Neural cell (in vitro differentiated cells): Measurements from ENCODE around the gene CEBPZOS. TPM values are rescaled to one million over a fixed set of nuclear protein-coding genes. Genes with fewer than 3 reads are reported as not detected.

ENCODE experiments used
- H2AFZ ChIP-seq: fragments of 200-600, 300-800 bp; sonication (generic), shearing (Covaris generic); 2 replicates; pipeline ENCODE4 v1.6.0; 2014; ENCODE audit warnings: low read depth, mild to moderate bottlenecking, antibody characterized with exemption, low read length, moderate library complexity
- H3F3A ChIP-seq: fragments of 200-600 bp; shearing (Covaris generic); 2 replicates; pipeline ENCODE4 v1.6.1; 2016; ENCODE audit warnings: mild to moderate bottlenecking, moderate library complexity, mixed read lengths, antibody characterized with exemption, low read length; ENCODE audit not compliant: insufficient read depth, poor library complexity, severe bottlenecking
- H3K27ac ChIP-seq: fragments of 200-600, 300-800 bp; sonication (generic), shearing (Covaris generic); 2 replicates; pipeline ENCODE4 v1.5.1; 2014; ENCODE audit warnings: mild to moderate bottlenecking, low read length, moderate library complexity
- H3K27me3 ChIP-seq: fragments of 300-800, 200-600 bp; sonication (generic), shearing (Covaris generic); 2 replicates; pipeline ENCODE4 v1.6.0; 2014; ENCODE audit warnings: mild to moderate bottlenecking, low read depth, low read length, moderate library complexity; ENCODE audit not compliant: insufficient read depth
- H3K36me3 ChIP-seq: fragments of 300-800, 200-600 bp; sonication (generic), shearing (Covaris generic); 2 replicates; pipeline ENCODE4 v1.5.1; 2014; ENCODE audit warnings: mild to moderate bottlenecking, antibody characterized with exemption, low read length, moderate library complexity; ENCODE audit not compliant: insufficient read depth
- H3K4me2 ChIP-seq: fragments of 300-800, 200-600 bp; sonication (generic), shearing (Covaris generic); 2 replicates; pipeline ENCODE4 v1.6.0; 2014; ENCODE audit warnings: mild to moderate bottlenecking, low read length
- H3K4me3 ChIP-seq: fragments of 300-800, 200-600 bp; sonication (generic), shearing (Covaris generic); 2 replicates; pipeline ENCODE4 v1.5.1; 2014; ENCODE audit warnings: mild to moderate bottlenecking, low read length, moderate library complexity
- H3K79me2 ChIP-seq: fragments of 200-600 bp; shearing (Covaris generic); replicated peaks from 2 replicates; pipeline ENCODE4 v1.6.0; 2014; ENCODE audit warnings: mild to moderate bottlenecking, low read length, moderate library complexity; ENCODE audit not compliant: insufficient read depth
- H3K9ac ChIP-seq: fragments of 300-800, 200-600 bp; sonication (generic), shearing (Covaris generic); 2 replicates; pipeline ENCODE4 v1.6.1; 2016; ENCODE audit warnings: mild to moderate bottlenecking, low read length, mixed read lengths
- H3K9me2 ChIP-seq: fragments of 200-600 bp; shearing (Covaris generic); 2 replicates; pipeline ENCODE4 v1.6.1; 2016; ENCODE audit warnings: mild to moderate bottlenecking, low read length, mixed read lengths; ENCODE audit not compliant: insufficient read depth
- H3K9me3 ChIP-seq: fragments of 200-600, 300-800 bp; sonication (generic), shearing (Covaris generic); 2 replicates; pipeline ENCODE4 v1.6.1; 2016; ENCODE audit warnings: mild to moderate bottlenecking, mixed run types, low read length, moderate library complexity, mixed read lengths
- H4K20me1 ChIP-seq: fragments of 200-600 bp; shearing (Covaris generic); 2 replicates; pipeline ENCODE4 v1.6.1; 2016; ENCODE audit warnings: mild to moderate bottlenecking, mixed run types; ENCODE audit not compliant: insufficient read depth
- CTCF ChIP-seq: fragments of 450-650 bp; IDR thresholded peaks from 2 replicates; pipeline ENCODE4 v1.5.1; 2014; ENCODE audit warnings: antibody characterized with exemption, mild to moderate bottlenecking, moderate library complexity; ENCODE audit not compliant: poor library complexity, severe bottlenecking
- EP300 ChIP-seq: fragments of 450-650 bp; conservative IDR thresholded peaks from 2 replicates; pipeline ENCODE4 v1.6.1; 2014; ENCODE audit warnings: antibody characterized with exemption, mild to moderate bottlenecking, moderate library complexity; ENCODE audit not compliant: poor library complexity, severe bottlenecking
- EZH2 ChIP-seq: fragments of 200-600, 300-800 bp; shearing (Covaris generic), sonication (generic); IDR thresholded peaks from 2 replicates; pipeline ENCODE4 v1.6.1; 2014; ENCODE audit warnings: antibody characterized with exemption, low read length, borderline replicate concordance, mild to moderate bottlenecking; ENCODE audit not compliant: insufficient read depth, poor library complexity, severe bottlenecking
- MXI1 ChIP-seq: fragments of 450-650 bp; conservative IDR thresholded peaks from 2 replicates; pipeline ENCODE4 v1.6.1; 2014; ENCODE audit warnings: antibody characterized with exemption, mild to moderate bottlenecking; ENCODE audit not compliant: poor library complexity, severe bottlenecking
- POLR2AphosphoS5 ChIP-seq: IDR thresholded peaks from 2 replicates; pipeline ENCODE4 v1.6.1; 2012
- RAD21 ChIP-seq: fragments of 450-650 bp; conservative IDR thresholded peaks from 2 replicates; pipeline ENCODE4 v1.6.1; 2014; ENCODE audit warnings: antibody characterized with exemption, mild to moderate bottlenecking, moderate library complexity
- REST ChIP-seq: IDR thresholded peaks from 2 replicates; pipeline ENCODE4 v1.6.1; 2012; ENCODE audit warnings: borderline replicate concordance
- SMC3 ChIP-seq: fragments of 450-650 bp; conservative IDR thresholded peaks from 2 replicates; pipeline ENCODE4 v1.6.1; 2014; ENCODE audit warnings: antibody characterized with exemption, mild to moderate bottlenecking, moderate library complexity; ENCODE audit not compliant: poor library complexity
- TAF1 ChIP-seq: IDR thresholded peaks from 2 replicates; pipeline ENCODE4 v1.6.1; 2012; ENCODE audit warnings: low read depth
- polyA plus RNA-seq: library from polyadenylated mRNA; depleted of rRNA; stranded (reverse); fragments of >200 nt; gene quantifications from 2 replicates; pipeline ENCODE4 v1.2.3, GENCODE V29; 2014

The CEBPZOS gene
- polyA plus RNA-seq, 1 donor from 2014 or later = 4.9 TPM

GRCh38 chr2:37188570-37188969 is 7.7 kb upstream of the CEBPZOS start, which contains the start of gene SULT6B1:
TSS of gene SULT6B1 (minus strand) at chr2:37188670. CDS start at chr2:37188640, 30 bp downstream.
- Histone ChIP-seq H3K9me2 (no peaks in the 10 kb centered on the region), H3K4me3 (no peak within 1 kb of the TSS), H3K9me3 (no peaks in the 10 kb centered on the region)

GRCh38 chr2:37189452-37190153 is 6.7 kb upstream of the CEBPZOS start:
- Histone ChIP-seq H3K4me3 (no peak overlapping the region), H3K9ac (no peak overlapping the region), H3K36me3 (no peaks in the 10 kb centered on the region), H3K9me2 (no peaks in the 10 kb centered on the region), H3K27me3 (no peaks in the 10 kb centered on the region), H3K9me3 (no peaks in the 10 kb centered on the region), H3K4me2 (no peak overlapping the region), H2AFZ (no peak overlapping the region), H3F3A (no peaks in the 10 kb centered on the region), H3K27ac (no peak overlapping the region), H3K79me2 (no peaks in the 10 kb centered on the region), H4K20me1 (no peaks in the 10 kb centered on the region)
- TF ChIP-seq REST = no peak
- no peak for TF ChIP-seq CTCF
- no peak for TF ChIP-seq EZH2

More at GRCh38 chr2:37188570-37188969, 7.7 kb upstream of the CEBPZOS start, which contains the start of gene SULT6B1:
- no peak within 1 kb of the TSS for H2AFZ ChIP-seq
- no peaks in the 10 kb centered on the region for H3K27me3 ChIP-seq
- H3K27ac ChIP-seq = no peak within 1 kb of the TSS
- H3K9ac ChIP-seq = no peak within 1 kb of the TSS
- H3K79me2 ChIP-seq = no peaks in the 10 kb centered on the region
- no peaks in the 10 kb centered on the region for H4K20me1 ChIP-seq
- no peaks in the 10 kb centered on the region for H3K36me3 ChIP-seq
- H3F3A ChIP-seq = no peaks in the 10 kb centered on the region
- TF ChIP-seq POLR2AphosphoS5 = no peak
- TF ChIP-seq CTCF = no peak
- TF ChIP-seq EP300 = no peak
- TF ChIP-seq EZH2 = no peak
- TF ChIP-seq MXI1 = no peak
- TF ChIP-seq TAF1 = no peak
- TF ChIP-seq REST = no peak
- TF ChIP-seq SMC3 = no peak
- TF ChIP-seq RAD21 = no peak
- H3K4me2 ChIP-seq = no peak within 1 kb of the TSS
